ENCODE results near the gene ISX. TPM values are rescaled to one million over a fixed set of nuclear protein-coding genes. Genes with fewer than 3 reads are reported as not detected.

ISX gene
- total RNA-seq, 1 donor from 2014 or later, result not detected

DNA sequence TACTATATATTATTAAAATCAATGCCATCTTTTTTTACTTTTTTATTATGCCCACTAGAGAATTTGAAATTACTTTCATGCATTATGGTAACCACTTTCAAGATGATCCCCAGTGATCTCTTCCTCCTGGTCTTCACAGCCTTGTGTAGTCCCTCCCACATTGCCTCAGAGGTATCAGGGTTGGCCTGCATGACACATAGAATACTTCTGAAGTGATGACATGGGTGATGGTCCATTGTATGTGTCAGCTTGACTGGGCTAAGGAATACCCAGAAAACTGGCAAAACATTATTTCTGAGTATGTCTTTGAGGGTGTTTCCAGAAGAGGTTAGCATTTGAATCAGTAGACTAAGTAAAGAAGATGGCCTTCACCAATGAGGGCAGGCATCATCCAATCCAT lies 14.2 kb upstream of the ISX start:
- no peak for DNase-seq (ENCODE audit: low read depth)

DNA sequence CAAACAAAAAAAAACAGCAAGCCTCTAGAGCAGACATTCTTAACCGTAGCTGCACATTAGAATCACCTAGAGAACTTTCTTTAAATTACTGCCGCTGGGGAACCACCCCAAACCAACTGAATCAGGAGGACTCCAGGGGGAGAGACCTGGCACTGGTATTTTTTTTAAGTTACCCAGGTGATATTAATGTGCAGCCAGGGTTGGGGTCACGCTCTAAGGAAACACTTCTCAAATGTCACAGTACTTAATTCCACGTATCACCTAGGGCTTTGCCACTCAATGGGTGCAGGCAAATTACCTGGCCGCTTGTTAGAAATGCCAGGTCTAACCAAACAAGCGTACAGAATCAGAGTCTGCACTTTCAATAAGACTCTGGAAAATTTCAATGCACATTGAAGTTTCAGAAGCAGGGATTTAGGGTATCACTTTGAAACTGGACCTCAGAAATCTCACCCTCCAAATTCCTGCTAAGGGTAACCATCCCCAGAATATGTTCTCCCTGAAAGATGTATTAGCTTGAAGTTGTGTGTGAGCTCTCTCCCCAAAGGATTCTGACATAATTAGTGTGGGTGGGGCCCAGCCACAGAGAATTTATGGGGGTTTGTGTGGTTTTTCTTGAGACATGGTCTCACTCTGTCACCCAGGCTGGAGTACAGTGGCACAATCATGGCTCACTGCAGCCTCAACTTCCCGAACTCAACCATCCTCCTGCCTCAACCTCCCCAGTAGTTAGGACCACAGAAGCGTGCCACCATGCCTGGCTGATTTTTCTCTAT lies 12.7 kb upstream of the ISX start:
- no peak for DNase-seq (ENCODE audit: low read depth)

DNA sequence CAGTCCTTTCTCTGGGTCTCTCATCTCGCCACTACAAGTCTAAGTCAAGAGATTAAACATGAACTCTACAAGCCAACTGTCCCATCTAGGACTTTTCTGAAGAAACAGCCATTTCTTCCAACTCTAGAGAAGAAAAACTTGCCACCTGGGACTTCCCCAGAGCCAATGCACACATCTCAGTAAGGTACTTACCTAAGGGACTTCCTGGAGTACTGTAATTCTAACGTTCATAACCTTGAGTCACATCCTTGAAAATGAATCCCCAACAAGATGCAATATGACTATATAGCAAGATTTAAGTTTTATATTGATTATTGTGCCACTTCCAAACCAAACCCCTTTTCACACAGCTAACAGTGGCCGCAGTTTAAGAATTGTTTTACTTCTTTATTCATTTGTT lies 11.9 kb upstream of the ISX start:
- DNase-seq (ENCODE audit: low read depth), result no peak

DNA sequence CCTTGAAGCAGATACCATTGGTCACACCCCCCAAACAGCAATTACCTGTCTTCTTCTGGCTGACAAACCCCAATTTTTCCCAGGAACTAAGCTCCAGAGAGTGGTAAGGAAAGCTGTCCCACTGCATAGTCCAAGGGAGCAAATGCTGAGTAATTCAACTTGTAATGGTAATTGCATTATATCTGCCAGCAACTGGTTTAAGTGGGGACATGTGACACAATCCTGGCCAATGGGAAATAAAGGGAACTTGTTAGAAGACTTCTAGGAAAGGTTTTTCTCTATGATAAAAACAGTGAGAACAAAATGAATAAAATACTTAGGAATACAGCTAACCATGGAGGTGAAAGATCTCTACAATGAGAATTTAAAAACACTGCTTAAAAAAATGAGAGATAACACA lies 9.5 kb upstream of the ISX start:
- no peak for DNase-seq (ENCODE audit: low read depth)

DNA sequence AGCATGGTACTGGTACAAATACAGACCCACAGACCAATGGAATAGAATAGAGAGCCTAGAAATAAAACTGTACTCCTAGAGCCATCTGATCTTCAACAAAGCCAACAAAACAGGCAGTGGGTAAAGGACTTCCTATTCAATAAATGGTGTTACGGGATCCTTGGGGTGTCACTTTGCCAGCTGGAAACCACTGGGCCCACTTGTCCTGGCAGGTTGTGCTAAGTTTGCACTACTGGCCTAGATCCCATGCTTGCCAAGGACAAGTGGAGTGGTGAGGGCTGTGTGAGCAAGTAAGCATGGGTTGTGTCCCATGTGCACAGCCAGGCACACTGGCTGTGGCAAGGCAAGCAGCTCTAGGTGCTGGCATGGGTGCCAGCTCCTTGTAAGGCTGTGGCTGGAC lies 8.8 kb upstream of the ISX start:
- DNase-seq (ENCODE audit: low read depth), result no peak

DNA sequence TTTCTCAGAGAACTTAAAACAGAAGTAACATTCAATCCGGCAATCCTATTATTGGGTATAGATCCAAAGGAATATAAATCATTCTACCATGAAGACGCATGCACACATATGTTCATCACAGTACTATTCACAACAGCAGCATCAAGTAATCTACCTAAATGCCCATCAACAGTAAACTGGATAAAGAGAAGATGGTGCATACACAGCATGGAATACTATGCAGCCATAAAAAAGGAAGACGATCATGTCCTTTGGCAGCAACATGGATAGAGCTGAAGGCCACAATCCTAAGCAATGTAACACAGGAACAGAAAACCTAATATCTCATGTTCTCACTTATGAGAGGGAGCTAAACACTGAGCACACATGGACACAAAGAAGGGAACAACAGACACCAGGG lies 6.3 kb upstream of the ISX start:
- no peak for DNase-seq (ENCODE audit: low read depth)

DNA sequence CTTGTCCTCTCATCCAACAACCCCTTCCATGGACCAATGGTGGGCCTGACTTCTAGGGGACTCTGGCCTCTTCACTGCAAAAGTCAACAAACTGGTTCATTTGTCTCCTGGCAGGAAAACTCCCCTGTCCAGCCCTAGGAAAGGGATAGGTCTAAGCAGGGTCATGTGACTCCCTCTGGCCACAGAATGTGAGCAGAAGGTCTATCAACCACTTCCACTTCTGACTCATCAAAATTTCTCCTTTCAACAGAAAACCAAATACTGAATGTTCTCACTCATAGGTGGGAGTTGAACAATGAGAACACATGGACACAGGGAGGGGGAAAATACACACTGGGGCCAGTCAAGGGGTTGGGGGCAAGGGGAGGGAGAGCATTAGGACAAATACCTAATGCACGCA lies 1.3 kb upstream of the ISX start:
- no peak for DNase-seq (ENCODE audit: low read depth)

DNA sequence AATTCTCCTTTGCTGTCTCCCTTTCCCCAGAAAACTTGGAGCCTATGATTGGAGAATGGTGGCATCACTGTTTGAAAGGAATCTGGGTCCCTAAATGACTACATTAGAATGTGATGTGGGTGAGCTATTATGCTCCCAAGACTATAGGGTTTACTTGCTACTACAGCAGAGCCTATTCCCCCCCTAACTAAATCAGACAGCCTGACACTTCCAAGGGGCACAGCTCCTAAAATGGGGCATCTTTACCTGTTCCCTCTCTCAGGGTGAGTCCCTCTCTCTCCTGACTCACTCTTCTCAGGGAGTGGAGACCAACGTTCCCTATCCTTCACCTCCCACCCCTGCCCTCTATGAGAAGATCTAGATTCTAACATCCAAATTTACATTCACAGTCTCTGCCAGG lies 775 bp upstream of the ISX start:
- DNase-seq (ENCODE audit: low read depth), result no peak

DNA sequence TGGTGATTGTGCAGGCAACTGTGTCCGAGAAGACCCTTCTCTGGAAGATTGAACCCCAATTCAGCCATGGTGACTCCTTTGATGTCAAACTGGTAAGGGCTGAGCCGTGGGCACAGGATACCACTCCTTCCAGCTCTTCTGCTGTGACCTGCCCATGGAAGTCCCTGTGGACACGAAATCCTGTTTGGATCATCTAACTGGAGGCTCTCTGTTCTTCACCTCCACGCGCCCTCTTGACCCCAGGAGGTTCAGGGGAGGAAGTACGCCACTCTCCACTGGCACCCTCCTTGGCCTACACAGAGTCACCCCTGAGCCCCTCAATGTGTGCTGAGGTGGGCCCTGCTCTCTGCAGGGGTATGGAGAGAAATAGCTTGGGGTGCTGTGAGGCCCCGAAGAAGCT lies 810 bp downstream of the ISX start:
- no peak for DNase-seq (ENCODE audit: low read depth)

DNA sequence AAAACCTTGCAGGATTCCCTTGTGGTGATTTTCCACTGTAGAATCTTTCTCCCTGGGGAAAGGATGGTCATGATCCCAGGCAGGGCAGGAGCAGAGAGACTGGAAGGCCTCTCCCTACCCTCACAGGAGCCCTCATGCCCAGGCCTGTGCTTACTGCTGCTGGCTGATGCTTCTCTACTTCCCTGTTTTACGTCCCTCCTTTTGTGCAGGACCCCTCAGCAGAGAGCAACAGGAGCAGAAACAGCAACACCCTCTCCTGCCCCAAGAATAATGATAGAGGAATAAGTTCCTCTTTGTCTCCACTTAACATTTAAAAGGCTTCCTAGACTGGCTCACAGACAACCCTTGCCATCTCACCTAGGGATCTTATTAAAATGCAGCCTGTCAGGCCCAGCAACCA lies 3.6 kb downstream of the ISX start:
- no peak for DNase-seq (ENCODE audit: low read depth)

DNA sequence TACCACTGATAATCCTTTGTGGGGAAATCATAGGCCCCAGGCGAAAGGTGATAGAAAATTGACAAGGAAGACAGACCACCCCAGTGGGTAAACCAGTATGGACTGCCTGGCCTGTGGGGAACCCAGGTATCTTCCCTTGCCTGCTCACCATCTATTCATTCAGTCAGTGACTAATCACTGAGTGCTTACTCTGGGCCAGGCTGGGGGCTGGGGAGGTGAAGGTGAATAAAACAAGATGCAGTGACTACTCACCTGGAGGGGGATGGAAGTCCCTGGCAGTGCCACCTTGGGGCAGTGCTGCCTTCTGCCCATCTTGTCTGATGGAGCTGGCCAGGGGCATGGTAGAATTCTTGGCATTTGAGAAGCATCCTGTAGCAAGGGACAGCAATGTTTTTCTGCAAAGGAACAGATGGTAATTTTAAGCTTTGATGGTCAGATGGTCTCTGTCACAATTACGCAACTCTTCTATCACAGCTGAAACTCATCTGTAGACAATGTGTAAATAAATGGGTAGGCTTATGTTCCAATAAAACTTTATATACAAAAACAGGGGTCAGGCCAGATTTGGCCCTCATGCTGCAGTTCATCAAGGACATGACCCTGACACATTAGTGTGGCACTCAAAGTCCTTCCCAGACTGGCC lies 4.6 kb downstream of the ISX start:
- DNase-seq (ENCODE audit: low read depth), result no peak

DNA sequence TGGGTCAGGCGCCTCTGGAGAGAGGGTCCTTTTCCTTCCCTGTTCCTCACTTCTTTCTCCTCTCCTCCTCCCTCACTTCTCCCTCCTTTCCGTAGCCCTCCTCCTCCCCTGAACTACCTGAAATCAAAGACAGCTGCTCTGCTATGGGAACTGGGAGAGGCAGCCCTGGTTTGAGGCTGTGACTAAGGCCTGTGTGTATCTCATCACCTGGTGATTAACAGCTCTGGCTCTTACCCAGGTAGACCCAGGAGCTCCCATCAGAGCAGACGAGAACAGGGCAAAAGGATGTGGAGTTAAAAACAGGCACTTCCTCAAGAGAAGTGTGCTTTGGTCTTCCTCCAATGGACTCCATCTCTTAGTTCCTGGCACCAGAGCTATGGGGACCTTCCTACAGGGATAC lies 5.8 kb downstream of the ISX start:
- no peak for DNase-seq (ENCODE audit: low read depth)

DNA sequence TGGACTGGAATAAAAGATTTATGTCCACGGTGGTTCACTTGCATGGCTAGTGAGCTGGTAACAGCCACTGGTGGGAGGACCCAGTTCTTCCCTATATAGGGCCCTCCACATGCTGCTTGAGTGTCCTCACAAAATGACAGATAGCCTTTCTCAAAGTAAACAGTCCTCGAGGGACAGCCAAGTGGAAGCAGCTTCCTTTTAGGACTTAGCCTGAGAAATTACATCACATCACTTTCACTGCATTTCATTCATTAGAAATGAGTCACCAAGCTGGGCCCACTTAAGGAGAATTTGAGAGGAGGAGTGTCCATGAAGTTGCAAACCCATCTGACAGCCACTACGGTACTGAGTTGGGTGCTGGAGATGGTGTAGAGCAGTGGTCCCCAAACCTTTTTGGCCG lies 7.0 kb downstream of the ISX start:
- peak; percentile 3 for DNase-seq (ENCODE audit: low read depth)

DNA sequence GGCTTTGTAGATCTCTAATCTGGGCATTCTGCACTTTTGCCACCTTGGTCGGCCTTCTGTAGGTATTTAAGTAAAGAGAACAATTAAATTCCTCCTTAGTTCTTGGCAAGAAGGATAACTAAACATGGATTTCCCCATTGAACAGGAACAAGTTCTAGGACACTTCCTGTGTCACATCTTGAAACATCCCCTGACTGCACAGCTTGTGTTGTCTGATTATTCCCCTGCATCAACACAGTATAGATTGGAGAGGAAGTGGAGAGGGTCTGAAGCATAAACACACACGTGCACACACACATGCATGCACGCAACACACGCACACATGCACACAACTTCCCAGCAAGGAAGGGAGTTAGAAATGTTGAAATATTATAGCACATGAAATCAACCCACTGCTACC lies 8.6 kb downstream of the ISX start:
- DNase-seq (ENCODE audit: low read depth), result no peak

DNA sequence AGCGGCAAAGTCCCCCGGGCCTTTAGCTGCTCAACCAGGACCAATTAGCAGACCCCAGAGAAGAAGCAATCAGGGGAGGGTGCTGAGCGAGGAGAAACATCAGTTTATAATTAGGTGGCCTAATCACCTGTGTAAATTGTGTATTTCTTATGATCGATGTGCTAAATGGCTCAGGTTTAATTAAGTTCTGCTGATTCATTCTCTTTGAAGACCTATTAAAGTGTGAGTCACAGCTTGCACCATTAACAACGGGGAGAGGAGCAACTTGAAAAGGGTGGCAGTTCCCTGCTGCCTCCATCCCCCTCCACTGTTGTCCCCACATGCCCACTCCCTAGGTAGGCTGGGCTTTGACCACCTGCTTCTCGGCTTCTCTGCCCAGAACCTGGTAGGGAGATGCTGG lies 10.7 kb downstream of the ISX start:
- DNase-seq (ENCODE audit: low read depth), result no peak

DNA sequence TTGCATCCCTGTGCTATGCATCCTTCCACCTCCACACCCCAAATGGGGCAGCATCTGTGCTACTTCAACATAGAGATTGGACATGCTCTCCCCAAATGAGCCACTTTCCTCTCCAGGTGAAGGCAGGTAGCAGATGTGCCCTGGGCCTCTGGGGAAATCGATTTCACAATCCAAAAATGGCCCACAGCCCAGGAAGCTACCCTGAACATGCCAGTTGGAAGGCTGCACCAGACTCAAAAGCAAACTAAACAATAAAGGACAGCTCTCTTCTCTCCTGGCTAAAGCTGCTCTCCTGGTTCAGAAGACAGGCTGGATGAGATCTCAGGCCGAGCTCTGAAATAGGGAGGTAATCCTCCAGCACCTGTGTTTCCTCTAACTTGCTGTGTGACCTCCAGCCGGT lies 19.7 kb downstream of the ISX start:
- no peak for DNase-seq (ENCODE audit: low read depth)

DNA sequence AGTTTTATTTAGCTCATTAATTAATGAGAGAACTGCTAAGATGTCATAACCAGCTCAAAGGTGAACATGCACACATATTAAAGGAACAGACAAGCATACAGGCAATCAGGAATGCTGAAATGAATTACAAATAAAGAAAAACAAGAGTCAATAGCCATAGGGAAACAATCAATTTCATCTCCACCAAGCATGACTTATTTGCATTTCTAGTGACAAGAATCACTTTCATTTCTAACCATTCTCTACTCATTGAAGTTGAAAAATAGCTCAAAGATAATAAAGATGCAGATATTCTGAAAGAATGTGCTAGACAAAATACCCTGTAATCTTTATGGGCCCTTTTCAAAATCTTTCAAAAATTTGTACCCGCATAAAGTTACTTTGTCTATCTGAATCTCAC lies 23.2 kb downstream of the ISX start:
- no peak for DNase-seq (ENCODE audit: low read depth)

DNA sequence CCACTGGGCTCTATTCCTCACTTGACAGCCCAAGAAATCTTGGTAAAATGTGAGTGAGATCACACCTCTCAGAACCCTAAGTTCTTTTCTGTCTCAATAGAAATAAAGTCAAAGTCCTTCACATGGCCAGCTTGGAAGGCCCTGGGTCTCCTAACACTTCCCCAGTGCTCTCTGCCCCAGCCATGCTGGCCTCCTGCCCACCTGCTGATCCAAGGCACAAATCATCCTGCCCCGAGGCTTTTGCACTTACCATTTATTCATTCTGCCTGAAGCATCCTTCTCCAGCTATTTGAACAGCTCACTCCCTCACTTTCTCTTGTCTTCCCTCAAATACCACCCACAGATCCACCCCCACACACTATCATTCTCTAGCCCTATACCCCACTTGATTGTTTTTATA lies 26.4 kb downstream of the ISX start:
- DNase-seq (ENCODE audit: low read depth), result no peak

DNA sequence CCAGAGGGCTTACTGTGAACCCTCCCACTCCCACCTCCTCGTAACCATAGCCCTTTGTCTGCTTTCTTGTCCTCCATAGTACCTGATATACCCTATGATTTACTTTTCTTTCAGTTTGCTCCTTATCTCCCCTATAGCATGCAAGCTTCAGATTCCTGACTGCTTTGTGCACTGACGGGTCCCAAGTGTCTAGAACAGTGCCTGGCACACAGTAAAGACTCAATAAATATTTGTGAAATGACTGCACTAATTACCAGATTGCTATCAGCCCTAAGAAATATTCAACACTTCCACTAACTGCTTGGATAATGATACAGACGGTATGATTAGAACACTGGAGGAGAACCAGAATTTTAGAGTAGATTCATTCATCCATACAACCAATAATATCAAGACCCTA lies 33.0 kb downstream of the ISX start:
- DNase-seq (ENCODE audit: low read depth), result no peak

DNA sequence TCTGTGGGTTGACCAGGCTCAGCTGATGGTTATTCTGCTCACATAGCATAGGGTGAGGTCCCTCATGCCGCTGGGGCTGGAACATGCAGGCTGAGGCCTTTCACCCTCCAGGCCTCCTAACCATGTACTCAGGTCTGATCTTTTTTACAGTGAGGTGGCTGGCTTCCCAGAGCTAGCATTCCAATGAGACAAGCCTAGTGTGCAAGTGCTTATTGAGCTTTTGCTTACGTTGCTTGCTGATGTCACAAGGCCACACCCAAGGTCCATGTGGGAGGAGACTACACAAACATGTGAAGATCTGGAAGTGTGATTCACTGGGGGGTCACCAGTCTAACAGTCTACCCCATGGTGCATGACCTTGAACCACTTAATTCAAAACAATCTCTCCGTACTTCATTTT lies 33.9 kb downstream of the ISX start:
- no peak for DNase-seq (ENCODE audit: low read depth)

DNA sequence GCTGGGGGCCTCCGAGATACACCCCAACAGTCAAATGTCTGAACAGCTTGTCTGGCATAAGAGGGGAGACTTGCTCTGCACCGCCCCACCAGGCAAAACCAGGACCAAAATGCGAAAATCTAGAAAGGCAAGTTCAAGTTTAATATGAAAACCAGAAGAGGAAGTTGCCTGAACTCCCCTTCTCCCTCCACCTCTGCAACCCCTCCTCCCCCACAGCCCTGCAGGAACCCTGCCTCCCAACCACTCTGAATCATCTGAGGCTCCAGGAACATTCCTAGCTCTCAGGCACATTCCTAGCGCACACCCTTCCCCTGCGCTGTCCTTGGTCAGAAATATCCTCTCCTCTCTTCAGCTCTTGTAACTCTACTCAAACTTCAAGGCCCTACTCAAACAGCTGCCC lies 36.7 kb downstream of the ISX start:
- DNase-seq (ENCODE audit: low read depth), result peak; percentile 21

DNA sequence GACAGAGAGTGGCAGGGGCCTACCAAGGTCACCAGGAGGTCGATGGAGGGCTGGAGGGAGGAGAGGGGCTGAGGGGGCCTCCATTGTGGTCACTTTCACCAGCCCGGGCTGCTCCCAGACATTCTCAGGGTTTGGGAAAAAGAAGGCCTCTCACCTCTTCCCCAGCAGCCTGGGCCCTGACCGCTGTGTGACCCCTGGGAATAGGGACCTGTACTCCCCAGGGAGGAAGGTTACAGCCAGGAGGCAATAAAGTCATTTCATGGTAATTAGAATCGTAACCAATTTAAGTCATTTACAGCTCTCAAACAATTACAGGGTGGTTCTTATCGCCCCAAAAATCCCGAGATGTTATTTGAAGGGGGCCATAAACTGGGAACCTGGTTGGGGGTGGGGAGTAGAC lies 37.8 kb downstream of the ISX start:
- no peak for DNase-seq (ENCODE audit: low read depth)

DNA sequence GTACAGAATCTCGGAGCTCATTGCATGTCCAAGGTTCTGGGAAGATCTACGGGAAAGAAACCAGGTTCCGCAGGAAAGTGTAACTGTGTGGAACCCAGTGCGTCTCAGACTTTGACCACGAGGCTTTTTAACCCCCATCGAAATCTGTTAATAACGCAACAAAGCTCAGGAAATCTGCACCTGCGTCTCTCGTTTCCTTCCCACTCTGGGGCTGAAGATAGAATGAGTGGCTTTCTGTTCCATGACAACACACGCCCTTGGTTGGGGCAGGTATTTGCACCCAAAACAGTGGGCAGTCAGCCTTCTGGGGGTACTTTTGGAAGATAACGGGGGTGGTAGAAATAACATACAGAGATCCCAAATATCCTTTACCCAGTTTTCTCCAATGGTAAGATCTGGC lies 38.5 kb downstream of the ISX start:
- no peak for DNase-seq (ENCODE audit: low read depth)

Data from myocyte (in vitro differentiated cells).